SJSA1 (cell line): ENCODE results near the gene FOXD4L4. TPM values are rescaled to one million over a fixed set of nuclear protein-coding genes. Genes with fewer than 3 reads are reported as not detected.
"Not testable (repeated sequence)": the region's sequence is repeated elsewhere in the genome, so short reads cannot be mapped to it uniquely, and the experiment has no call there.

Source experiments
- DNase-seq, 2 experiments: peaks; one replicate each; pipeline ENCODE4 v3.0.0-alpha.2; 2015 to 2020; ENCODE audit warnings: low spot score in 2 of 2, low read depth in 1 of 2
- H3K27ac ChIP-seq: fragments of 250-450 bp; sonication (Bioruptor Pico); 2 replicates; pipeline ENCODE4 v1.5.1; 2020; ENCODE audit warnings: mild to moderate bottlenecking, moderate library complexity
- H3K27me3 ChIP-seq: fragments of 250-450 bp; sonication (Bioruptor Pico); replicated peaks from 2 replicates; pipeline ENCODE4 v1.5.1; 2020; ENCODE audit warnings: mild to moderate bottlenecking, moderate library complexity
- H3K36me3 ChIP-seq: fragments of 250-450 bp; sonication (Bioruptor Pico); 2 replicates; pipeline ENCODE4 v1.5.1; 2020; ENCODE audit warnings: mild to moderate bottlenecking
- H3K4me1 ChIP-seq: fragments of 250-450 bp; sonication (Bioruptor Pico); replicated peaks from 2 replicates; pipeline ENCODE4 v1.6.1; 2021; ENCODE audit warnings: mild to moderate bottlenecking
- H3K4me3 ChIP-seq: fragments of 250-450 bp; sonication (Bioruptor Pico); 2 replicates; pipeline ENCODE4 v1.5.1; 2020; ENCODE audit warnings: mild to moderate bottlenecking
- H3K9me3 ChIP-seq: fragments of 250-450 bp; sonication (Bioruptor Pico); replicated peaks from 2 replicates; pipeline ENCODE4 v1.5.1; 2020; ENCODE audit warnings: mild to moderate bottlenecking
- total RNA-seq: library from RNA; depleted of rRNA; stranded (reverse); fragments of >200 nt; shearing (Covaris generic); gene quantifications from 2 replicates; pipeline ENCODE4 v1.2.3, GENCODE V29; 2014; rRNA removed

FOXD4L4 gene
- total RNA-seq: not detected in 2 replicates

DNA sequence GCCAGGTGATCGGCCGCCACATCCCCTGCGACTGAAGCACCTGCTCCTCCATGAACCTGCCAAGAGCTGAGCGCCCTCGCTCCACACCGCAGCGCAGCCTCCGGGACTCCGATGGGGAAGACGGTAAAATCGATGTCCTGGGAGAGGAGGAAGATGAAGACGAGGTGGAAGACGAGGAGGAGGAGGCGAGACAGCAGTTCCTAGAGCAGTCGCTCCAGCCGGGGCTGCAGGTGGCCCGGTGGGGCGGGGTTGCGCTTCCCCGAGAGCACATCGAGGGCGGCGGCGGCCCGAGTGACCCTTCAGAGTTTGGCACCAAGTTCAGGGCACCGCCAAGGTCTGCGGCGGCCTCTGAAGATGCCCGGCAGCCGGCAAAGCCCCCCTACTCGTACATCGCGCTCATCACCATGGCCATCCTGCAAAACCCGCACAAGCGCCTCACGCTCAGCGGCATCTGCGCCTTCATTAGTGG, at the start of gene FOXD4L4:
Gene FOXD4L4 (plus strand): TSS at position 51 of the 469 bp plus-strand sequence. CDS start 0 bp downstream, at position 51.
- H3K4me1 ChIP-seq, H3K36me3 ChIP-seq, H3K27me3 ChIP-seq, H3K4me3 ChIP-seq, H3K27ac ChIP-seq, DNase-seq, H3K9me3 ChIP-seq: not testable (repeated sequence)

DNA sequence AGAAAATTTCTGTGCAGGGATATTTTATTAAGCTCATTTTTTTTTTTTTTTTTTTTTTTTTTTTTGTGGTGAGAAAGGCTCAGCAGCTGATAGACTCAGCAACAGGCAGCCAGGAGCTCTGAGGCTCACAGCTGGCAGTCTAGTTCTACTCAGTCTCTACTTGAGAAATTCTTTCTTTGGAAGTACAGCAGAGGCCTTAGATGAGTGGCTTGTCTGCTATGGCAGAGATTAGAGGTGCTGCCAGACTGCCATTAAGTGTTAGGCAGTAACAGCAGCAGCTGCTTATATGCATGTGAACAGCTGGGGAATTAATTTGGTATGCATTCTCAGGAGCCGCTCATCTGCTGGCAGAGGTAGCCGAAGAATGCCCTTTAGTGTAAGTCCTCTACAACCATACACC, 33.4 kb upstream of the FOXD4L4 start:
- DNase-seq, H3K36me3 ChIP-seq, H3K9me3 ChIP-seq, H3K4me3 ChIP-seq, H3K27ac ChIP-seq, H3K27me3 ChIP-seq, H3K4me1 ChIP-seq: not testable (repeated sequence)

GRCh38 chr9:65714445-65714844, 22.5 kb upstream of the FOXD4L4 start:
- H3K9me3 ChIP-seq, H3K27ac ChIP-seq, H3K27me3 ChIP-seq, H3K4me1 ChIP-seq, H3K36me3 ChIP-seq, DNase-seq, H3K4me3 ChIP-seq: not testable (repeated sequence)

- not testable (repeated sequence) for H3K4me1 ChIP-seq, H3K9me3 ChIP-seq, H3K36me3 ChIP-seq, DNase-seq, H3K27me3 ChIP-seq, H3K4me3 ChIP-seq, H3K27ac ChIP-seq
These were observed 1.2 kb downstream of the FOXD4L4 start for GRCh38 chr9:65738133-65738532.

Other genes with a start within 250 kb of the FOXD4L4 start
- gene ZNG1E, start 61.2 kb upstream of the FOXD4L4 start, total RNA-seq: 14.9 and 24.0 TPM in 2 replicates